Measurements from ENCODE around the gene HTR6. TPM values are rescaled to one million over a fixed set of nuclear protein-coding genes. Genes with fewer than 3 reads are reported as not detected.

Gene HTR6
- total RNA-seq, 1 donor from 2014 or later, result not detected

Other genes starting within 250 kb of the HTR6 start
- 237 TPM for gene CAPZB, start 179.3 kb upstream of the HTR6 start, total RNA-seq
- 218 TPM for gene NBL1, start 20.6 kb upstream of the HTR6 start, total RNA-seq
- gene TMCO4, start 135.0 kb downstream of the HTR6 start, total RNA-seq, result 24.3 TPM
- gene RNF186, start 150.4 kb downstream of the HTR6 start, total RNA-seq, result not detected
- 8.8 TPM for gene OTUD3, start 217.5 kb downstream of the HTR6 start, total RNA-seq